ENCODE measurements around the gene STT3A.

DNA sequence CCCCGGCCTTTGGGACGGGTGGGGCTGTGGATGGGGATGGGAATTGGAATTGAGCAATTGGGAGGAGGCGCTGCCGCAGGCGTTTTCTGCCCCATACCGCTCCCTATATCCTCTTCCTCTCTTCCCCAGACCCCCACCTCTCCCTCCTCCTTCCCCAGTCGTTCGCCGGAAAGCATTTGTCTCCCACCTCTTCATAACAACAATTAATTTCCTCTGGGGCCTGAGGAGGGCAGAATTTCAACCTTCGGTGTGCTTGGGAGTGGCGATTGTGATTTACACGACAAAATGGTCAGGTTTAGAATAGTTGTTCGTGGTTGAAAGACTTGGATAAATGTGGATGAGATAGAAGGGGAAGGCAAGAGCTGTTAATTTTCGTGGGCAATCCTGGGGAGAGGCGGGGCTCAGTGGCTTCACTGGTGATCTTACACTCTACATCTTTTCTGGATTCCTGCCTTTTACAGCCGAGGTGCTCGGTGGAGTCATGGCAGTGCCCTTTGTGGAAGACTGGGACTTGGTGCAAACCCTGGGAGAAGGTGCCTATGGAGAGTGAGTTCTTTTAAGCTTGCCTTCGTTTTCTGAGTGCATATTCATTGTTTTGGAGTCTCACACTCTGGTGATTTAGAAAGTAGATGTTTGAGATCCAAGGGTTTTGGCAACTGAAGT is 33.8 kb downstream of the STT3A start:
- TF ChIP-seq EZH2 (IDR thresholded peaks at IDR 0.05; ENCODE audit: low read depth): no peak
- TF ChIP-seq, protein P1, sequence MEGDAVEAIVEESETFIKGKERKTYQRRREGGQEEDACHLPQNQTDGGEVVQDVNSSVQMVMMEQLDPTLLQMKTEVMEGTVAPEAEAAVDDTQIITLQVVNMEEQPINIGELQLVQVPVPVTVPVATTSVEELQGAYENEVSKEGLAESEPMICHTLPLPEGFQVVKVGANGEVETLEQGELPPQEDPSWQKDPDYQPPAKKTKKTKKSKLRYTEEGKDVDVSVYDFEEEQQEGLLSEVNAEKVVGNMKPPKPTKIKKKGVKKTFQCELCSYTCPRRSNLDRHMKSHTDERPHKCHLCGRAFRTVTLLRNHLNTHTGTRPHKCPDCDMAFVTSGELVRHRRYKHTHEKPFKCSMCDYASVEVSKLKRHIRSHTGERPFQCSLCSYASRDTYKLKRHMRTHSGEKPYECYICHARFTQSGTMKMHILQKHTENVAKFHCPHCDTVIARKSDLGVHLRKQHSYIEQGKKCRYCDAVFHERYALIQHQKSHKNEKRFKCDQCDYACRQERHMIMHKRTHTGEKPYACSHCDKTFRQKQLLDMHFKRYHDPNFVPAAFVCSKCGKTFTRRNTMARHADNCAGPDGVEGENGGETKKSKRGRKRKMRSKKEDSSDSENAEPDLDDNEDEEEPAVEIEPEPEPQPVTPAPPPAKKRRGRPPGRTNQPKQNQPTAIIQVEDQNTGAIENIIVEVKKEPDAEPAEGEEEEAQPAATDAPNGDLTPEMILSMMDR (conservative IDR thresholded peaks at IDR 0.05): peak; percentile 57
